Mesenchymal stem cell (in vitro differentiated cells and primary cell): ENCODE results near the gene BMPR1A.
A peak's percentile ranks its signal among the peaks of the same experiment; 100 is the strongest.

Experiments
- DNase-seq: peaks from one replicate; pipeline ENCODE4 v3.0.0-alpha.2; 2013
- H2AFZ ChIP-seq: one replicate; pipeline ENCODE4 v1.6.1; 2013; ENCODE audit warnings: low read depth, mild to moderate bottlenecking, control low read depth, inconsistent platforms, low read length, moderate library complexity
- H2AK5ac ChIP-seq: 2 replicates; pipeline ENCODE4 v1.6.1; 2013; ENCODE audit warnings: low read length, moderate library complexity, mild to moderate bottlenecking, inconsistent platforms; ENCODE audit not compliant: severe bottlenecking
- H2BK120ac ChIP-seq: one replicate; pipeline ENCODE4 v1.6.1; 2013; ENCODE audit warnings: low read depth, mild to moderate bottlenecking, inconsistent platforms, low read length, moderate library complexity
- H2BK12ac ChIP-seq, 2 experiments: one replicate each; pipeline ENCODE4 v1.6.1; 2013; ENCODE audit warnings: inconsistent platforms in 2 of 2, low read length in 2 of 2, mild to moderate bottlenecking in 2 of 2, moderate library complexity in 2 of 2, control low read depth in 1 of 2
- H2BK15ac ChIP-seq: one replicate; pipeline ENCODE4 v1.6.1; 2013; ENCODE audit warnings: mild to moderate bottlenecking, low read depth, inconsistent platforms; ENCODE audit not compliant: poor library complexity, severe bottlenecking
- H2BK5ac ChIP-seq: 2 replicates; pipeline ENCODE4 v1.6.1; 2013; ENCODE audit warnings: low read depth, mild to moderate bottlenecking, low read length, control low read depth, inconsistent platforms; ENCODE audit not compliant: poor library complexity, severe bottlenecking
- H3K14ac ChIP-seq, 2 experiments: one replicate each; pipeline ENCODE4 v1.6.1; 2013; ENCODE audit warnings: inconsistent platforms in 2 of 2, low read length in 2 of 2, control low read depth in 1 of 2, mild to moderate bottlenecking in 1 of 2, moderate library complexity in 1 of 2
- H3K18ac ChIP-seq, 2 experiments: one replicate each; pipeline ENCODE4 v1.6.1; 2013; ENCODE audit warnings: inconsistent platforms in 2 of 2, low read length in 2 of 2, control low read depth in 1 of 2, low read depth in 1 of 2, mild to moderate bottlenecking in 1 of 2
- H3K23ac ChIP-seq, 2 experiments: one replicate each; pipeline ENCODE4 v1.6.1; 2013; ENCODE audit warnings: inconsistent platforms in 2 of 2, low read length in 2 of 2, mild to moderate bottlenecking in 2 of 2, moderate library complexity in 2 of 2, control low read depth in 1 of 2
- H3K27ac ChIP-seq: 2 replicates; pipeline ENCODE4 v1.5.1; 2013; ENCODE audit warnings: mild to moderate bottlenecking, moderate library complexity, low read length, control low read depth, inconsistent platforms; ENCODE audit not compliant: poor library complexity, severe bottlenecking
- H3K27me3 ChIP-seq, 2 experiments: 2 replicates each; pipeline versions ENCODE4 v1.6.1 to v1.7.0; 2013; ENCODE audit warnings: low read length in 2 of 2, mild to moderate bottlenecking in 2 of 2, moderate library complexity in 2 of 2, control low read depth in 1 of 2, inconsistent platforms in 1 of 2; ENCODE audit not compliant: control insufficient read depth in 1 of 2, insufficient read depth in 1 of 2
- H3K36me3 ChIP-seq, 2 experiments: 2 replicates each; pipeline versions ENCODE4 v1.6.1 to v1.7.0; 2013; ENCODE audit warnings: low read length in 2 of 2, control low read depth in 1 of 2, inconsistent platforms in 1 of 2, low read depth in 1 of 2, mild to moderate bottlenecking in 1 of 2; ENCODE audit not compliant: insufficient read depth in 2 of 2, control insufficient read depth in 1 of 2
- H3K4ac ChIP-seq, 2 experiments: one replicate each; pipeline ENCODE4 v1.6.1; 2013; ENCODE audit warnings: inconsistent platforms in 2 of 2, low read length in 2 of 2, mild to moderate bottlenecking in 2 of 2, moderate library complexity in 2 of 2, control low read depth in 1 of 2, low read depth in 1 of 2
- H3K4me1 ChIP-seq: 2 replicates; pipeline ENCODE4 v1.6.1; 2013; ENCODE audit warnings: low read depth, low read length, control low read depth; ENCODE audit not compliant: control insufficient read depth, insufficient read depth
- H3K4me2 ChIP-seq: 2 replicates; pipeline ENCODE4 v1.6.1; 2013; ENCODE audit warnings: low read length, mild to moderate bottlenecking, inconsistent platforms; ENCODE audit not compliant: poor library complexity, severe bottlenecking
- H3K4me3 ChIP-seq, 2 experiments: 2 replicates each; pipeline versions ENCODE4 v1.5.1 to v1.7.0; 2013; ENCODE audit warnings: low read length in 2 of 2, mild to moderate bottlenecking in 2 of 2, control low read depth in 1 of 2, low read depth in 1 of 2; ENCODE audit not compliant: insufficient read depth in 1 of 2
- H3K79me1 ChIP-seq: replicated peaks from 2 replicates; pipeline ENCODE4 v1.6.1; 2013; ENCODE audit warnings: mild to moderate bottlenecking, control low read depth, low read length, inconsistent platforms; ENCODE audit not compliant: poor library complexity, severe bottlenecking
- H3K9ac ChIP-seq: 2 replicates; pipeline ENCODE4 v1.7.0; 2013; ENCODE audit warnings: mild to moderate bottlenecking, low read length, moderate library complexity
- H3K9me3 ChIP-seq: 2 replicates; pipeline ENCODE4 v1.7.0; 2013; ENCODE audit warnings: mild to moderate bottlenecking, low read length; ENCODE audit not compliant: control insufficient read depth
- H4K8ac ChIP-seq: one replicate; pipeline ENCODE4 v1.6.1; 2013; ENCODE audit warnings: inconsistent platforms, mild to moderate bottlenecking, low read length, moderate library complexity
- H4K91ac ChIP-seq: one replicate; pipeline ENCODE4 v1.6.1; 2013; ENCODE audit warnings: mild to moderate bottlenecking, low read length, inconsistent platforms
- WGBS: methylation state at CpG from one replicate; pipeline ENCODE4 v1.1.7; 2013; ENCODE audit warnings: mixed read lengths; 5-methylcytosine and 5-hydroxymethylcytosine counted together

Gene BMPR1A

DNA sequence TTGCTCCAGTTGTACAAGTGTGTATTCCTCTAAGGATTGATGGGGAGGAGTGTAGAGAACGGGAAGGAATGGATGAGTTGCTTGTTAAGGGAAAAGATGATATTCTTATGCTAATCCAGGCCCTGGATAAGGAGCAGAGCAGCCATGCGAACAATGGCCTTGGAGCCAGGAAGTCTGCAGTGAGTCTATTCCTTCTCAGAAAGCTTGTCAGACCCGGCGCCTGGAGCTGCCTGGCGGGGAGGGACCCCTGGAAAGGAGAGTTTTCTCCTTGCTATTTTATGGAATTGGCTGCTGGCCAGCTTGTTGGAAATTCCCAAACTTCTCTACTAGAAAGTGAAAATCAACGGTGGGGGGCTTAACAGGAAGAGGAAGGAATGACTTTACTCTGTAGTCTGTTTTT lies 111.9 kb downstream of the BMPR1A start:
- WGBS, result 8% methylated on average over 5 of the region's 6 CpGs

DNA sequence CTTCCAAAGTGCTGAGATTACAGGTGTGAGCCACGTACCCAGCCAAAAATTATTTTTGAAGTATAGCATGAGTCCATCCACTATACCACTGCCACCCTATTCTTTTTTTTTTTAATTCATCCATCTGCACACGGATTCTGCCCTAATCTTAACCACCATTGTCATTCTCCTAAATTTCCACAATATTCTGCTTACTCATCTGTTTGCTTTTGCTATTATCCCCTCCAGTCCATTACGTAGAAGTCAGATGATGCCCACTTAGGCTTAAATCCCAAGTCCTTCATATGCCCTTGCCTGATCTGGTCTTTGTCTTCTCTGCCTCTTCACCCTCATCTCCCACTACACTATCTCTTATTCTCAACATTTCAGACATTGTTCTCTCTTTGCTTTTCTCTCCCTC lies 114.3 kb downstream of the BMPR1A start:
- Histone ChIP-seq H2BK12ac (no peak overlapping the region), H2BK15ac (no peak overlapping the region), H3K23ac (no peak overlapping the region), H2BK120ac (no peak overlapping the region), H3K9ac (no peak overlapping the region), H4K91ac (no peak overlapping the region), H3K9me3 (no peaks in the 10 kb centered on the region), H3K27ac (no peak overlapping the region), H2AK5ac (no peak overlapping the region), H3K14ac (no peak overlapping the region), H3K4ac (no peak overlapping the region), H4K8ac (no peak overlapping the region), H3K36me3 (peaks cover 0 to 6% of the 10 kb centered on the region in 2 experiments), H3K79me1 (peaks cover 22% of the 10 kb centered on the region), H3K4me1 (peaks cover 9% of the 10 kb centered on the region), H3K27me3 (no peaks in the 10 kb centered on the region), H3K4me3 (no peak overlapping the region), H2BK5ac (no peak overlapping the region), H2AFZ (no peak overlapping the region), H3K4me2 (no peak overlapping the region), H3K18ac (no peak overlapping the region)
- no peak for DNase-seq
- WGBS, result 95% methylated on average over 3 of the region's 3 CpGs

More for the DNA sequence above, 111.9 kb downstream of the BMPR1A start:
- Histone ChIP-seq H4K8ac (peak overlapping the region; percentile 71), H3K27me3 (no peaks in the 10 kb centered on the region), H3K18ac (peak overlapping the region; percentile 18 to 52), H3K14ac (no peak overlapping the region), H3K4ac (no peak overlapping the region), H3K27ac (peak overlapping the region; percentile 82), H4K91ac (no peak overlapping the region), H2AFZ (no peak overlapping the region), H3K36me3 (peaks cover 0 to 5% of the 10 kb centered on the region in 2 experiments), H3K4me1 (peaks cover 9% of the 10 kb centered on the region), H3K4me2 (peak overlapping the region; percentile 11), H3K23ac (no peak overlapping the region), H3K9ac (peak overlapping the region; percentile 31), H2BK15ac (no peak overlapping the region), H2BK120ac (peak overlapping the region; percentile 84), H3K79me1 (peaks cover 21% of the 10 kb centered on the region), H2AK5ac (no peak overlapping the region), H3K9me3 (no peaks in the 10 kb centered on the region), H2BK5ac (no peak overlapping the region), H2BK12ac (no peak overlapping the region), H3K4me3 (no peak overlapping the region)
- peak; percentile 84 for DNase-seq

DNA sequence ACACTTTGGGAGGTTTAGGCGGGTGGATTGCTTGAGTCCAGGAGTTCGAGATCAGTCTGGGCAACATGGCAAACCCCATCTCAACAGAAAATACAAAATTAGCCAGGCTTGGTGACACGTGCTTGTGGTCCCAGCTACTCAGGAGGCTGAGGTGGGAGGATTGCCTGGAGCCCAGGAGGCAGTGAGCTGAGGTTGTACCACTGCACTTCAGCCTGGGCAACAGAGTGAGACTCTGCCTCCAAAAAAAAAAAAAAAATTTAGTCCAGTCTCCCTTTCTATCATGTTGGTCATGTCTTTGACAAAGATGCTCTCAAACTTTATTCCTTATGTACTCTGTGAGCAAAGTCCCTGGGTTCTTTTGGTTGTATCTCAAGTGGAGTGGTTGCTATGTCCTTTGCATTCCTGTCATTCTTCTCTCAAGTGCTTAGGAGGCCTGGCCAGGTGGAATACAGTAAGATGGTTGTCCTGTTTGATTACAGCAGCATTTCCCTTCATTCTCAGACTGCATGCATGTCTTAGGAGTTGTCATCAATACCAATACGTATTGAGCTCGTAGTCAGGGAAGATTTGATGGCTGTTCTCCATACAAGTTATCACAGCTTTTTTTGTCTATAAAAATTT lies 115.3 kb downstream of the BMPR1A start:
- H4K8ac ChIP-seq, result no peak overlapping the region
- 57% methylated on average over 2 of the region's 5 CpGs for WGBS
- no peak overlapping the region for H2AK5ac ChIP-seq
- peak overlapping the region in 1 of 2 experiments; percentile 21 for H3K18ac ChIP-seq
- no peak overlapping the region for H3K14ac ChIP-seq
- H3K27ac ChIP-seq, result no peak overlapping the region
- peaks cover 22% of the 10 kb centered on the region for H3K79me1 ChIP-seq
- peaks cover 9% of the 10 kb centered on the region for H3K4me1 ChIP-seq
- H3K23ac ChIP-seq, result no peak overlapping the region
- no peaks in the 10 kb centered on the region for H3K27me3 ChIP-seq
- H3K4me3 ChIP-seq, result no peak overlapping the region
- peak overlapping the region in 1 of 2 experiments; percentile 19 for H2BK12ac ChIP-seq
- H3K4me2 ChIP-seq, result no peak overlapping the region
- no peak for DNase-seq
- no peak overlapping the region for H2BK15ac ChIP-seq
- H2BK5ac ChIP-seq, result no peak overlapping the region
- H3K4ac ChIP-seq, result no peak overlapping the region
- H3K9me3 ChIP-seq, result no peaks in the 10 kb centered on the region
- peaks cover 2 to 13% of the 10 kb centered on the region in 2 experiments for H3K36me3 ChIP-seq
- no peak overlapping the region for H3K9ac ChIP-seq
- no peak overlapping the region for H2AFZ ChIP-seq
- H2BK120ac ChIP-seq, result no peak overlapping the region
- H4K91ac ChIP-seq, result no peak overlapping the region

DNA sequence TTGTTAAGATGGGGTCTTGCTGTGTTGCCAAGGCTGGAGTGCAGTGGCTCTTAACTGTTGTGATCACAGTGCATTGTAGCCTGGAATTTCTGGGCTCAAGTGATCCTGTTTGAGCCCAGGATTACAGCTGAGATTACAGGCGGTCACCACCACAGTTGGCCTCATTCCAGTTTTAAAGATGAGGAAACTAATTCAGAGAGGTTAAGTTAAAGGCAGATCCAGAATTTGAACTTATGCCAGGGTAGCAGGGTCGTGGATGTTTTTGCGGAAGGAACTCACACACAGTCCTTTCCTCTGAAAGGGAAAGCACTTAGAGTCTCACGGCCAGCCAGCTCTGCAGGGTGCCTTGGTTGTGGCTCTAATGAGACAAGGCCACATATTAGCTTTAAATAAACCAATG lies 116.3 kb downstream of the BMPR1A start:
- Histone ChIP-seq H4K8ac (peak overlapping the region; percentile 75), H3K9me3 (no peaks in the 10 kb centered on the region), H3K4me1 (peaks cover 9% of the 10 kb centered on the region), H3K4me3 (no peak overlapping the region), H3K36me3 (peaks cover 2 to 19% of the 10 kb centered on the region in 2 experiments), H2BK120ac (peak overlapping the region; percentile 49), H3K4ac (no peak overlapping the region), H3K4me2 (no peak overlapping the region), H2BK12ac (peak overlapping the region; percentile 15 to 84), H3K79me1 (peaks cover 22% of the 10 kb centered on the region), H3K27me3 (no peaks in the 10 kb centered on the region), H3K27ac (no peak overlapping the region), H2AK5ac (no peak overlapping the region), H2BK15ac (no peak overlapping the region), H3K14ac (no peak overlapping the region), H2AFZ (no peak overlapping the region), H3K9ac (no peak overlapping the region), H2BK5ac (no peak overlapping the region), H3K23ac (no peak overlapping the region), H4K91ac (no peak overlapping the region), H3K18ac (peak overlapping the region; percentile 15 to 26)
- WGBS, result 40% methylated on average over 3 of the region's 4 CpGs
- DNase-seq, result peak; percentile 75
